SHP77 treated with DMSO at 0.1 percent for 48 hours (cell line): ENCODE measurements around the gene UBFD1.
A peak's percentile ranks its signal among the peaks of the same experiment; 100 is the strongest.
"Not testable (repeated sequence)": the region's sequence is repeated elsewhere in the genome, so short reads cannot be mapped to it uniquely, and the experiment has no call there.

Source experiments
- DNase-seq: peaks from one replicate; lab custom pipeline; 2025; lab: John Stamatoyannopoulos, UW

UBFD1 gene

GRCh38 chr16:23567602-23568001 is 10.1 kb downstream of the UBFD1 start:
- DNase-seq, result no peak

- no peak for DNase-seq
Measured at GRCh38 chr16:23570992-23571632, 13.6 kb downstream of the UBFD1 start.

- DNase-seq, result no peak
Measured at GRCh38 chr16:23571895-23572294, 14.4 kb downstream of the UBFD1 start.

GRCh38 chr16:23572394-23572793 is 14.9 kb downstream of the UBFD1 start:
- no peak for DNase-seq

GRCh38 chr16:23573817-23574216 is 16.3 kb downstream of the UBFD1 start:
- DNase-seq, result no peak

GRCh38 chr16:23575834-23576233 is 18.3 kb downstream of the UBFD1 start:
- DNase-seq, result no peak

GRCh38 chr16:23577493-23577892 is 20.0 kb downstream of the UBFD1 start:
- DNase-seq, result no peak

GRCh38 chr16:23578101-23578830 is 20.7 kb downstream of the UBFD1 start:
- no peak for DNase-seq

- DNase-seq, result no peak
Measured at GRCh38 chr16:23579371-23579770, 21.8 kb downstream of the UBFD1 start.

- no peak for DNase-seq
Measured at GRCh38 chr16:23580391-23580790, 22.9 kb downstream of the UBFD1 start.

- no peak for DNase-seq
Measured at GRCh38 chr16:23581764-23582163, 24.2 kb downstream of the UBFD1 start.

- DNase-seq, result not testable (repeated sequence)
Measured at GRCh38 chr16:23583271-23583670, 25.7 kb downstream of the UBFD1 start.

- DNase-seq, result no peak
Measured at GRCh38 chr16:23584186-23585076, 26.9 kb downstream of the UBFD1 start.

GRCh38 chr16:23587726-23588125 is 30.2 kb downstream of the UBFD1 start:
- no peak for DNase-seq

GRCh38 chr16:23590181-23590580 is 32.7 kb downstream of the UBFD1 start:
- DNase-seq, result no peak

GRCh38 chr16:23594186-23594585 is 36.7 kb downstream of the UBFD1 start:
- no peak for DNase-seq

- DNase-seq, result no peak
Measured at GRCh38 chr16:23595246-23595950, 37.9 kb downstream of the UBFD1 start.

- DNase-seq, result peak; percentile 12
Measured at GRCh38 chr16:23595951-23596720, 38.6 kb downstream of the UBFD1 start, which contains the start of gene NDUFAB1. Gene NDUFAB1 (minus strand): TSS chr16:23596316. CDS start chr16:23596290, 26 bp downstream.

GRCh38 chr16:23597003-23597756 is 39.7 kb downstream of the UBFD1 start:
- DNase-seq, result no peak

- DNase-seq, result no peak
Measured at GRCh38 chr16:23607726-23608125, 50.2 kb downstream of the UBFD1 start.
